H9 (cell line): ENCODE results near the gene MBNL1. TPM values are rescaled to one million over a fixed set of nuclear protein-coding genes. Genes with fewer than 3 reads are reported as not detected.

Experiments
- DNase-seq: peaks from one replicate; pipeline ENCODE4 v3.0.0-alpha.2; 2017
- H2AFZ ChIP-seq: one replicate; pipeline ENCODE4 v1.6.1; 2013; ENCODE audit warnings: mild to moderate bottlenecking, low read length, control low read depth, moderate library complexity
- H2AK5ac ChIP-seq: 2 replicates; pipeline ENCODE4 v1.6.1; 2013; ENCODE audit warnings: low read length, control low read depth, mixed read lengths; ENCODE audit not compliant: insufficient read length
- H2BK120ac ChIP-seq: one replicate; pipeline ENCODE4 v1.6.1; 2013; ENCODE audit warnings: low read depth, mild to moderate bottlenecking, low read length, control low read depth, inconsistent platforms; ENCODE audit not compliant: poor library complexity, severe bottlenecking
- H2BK12ac ChIP-seq: 2 replicates; pipeline ENCODE4 v1.6.1; 2013; ENCODE audit warnings: low read length, control low read depth, mixed read lengths, low read depth; ENCODE audit not compliant: insufficient read length
- H2BK15ac ChIP-seq: 2 replicates; pipeline ENCODE4 v1.6.1; 2013; ENCODE audit warnings: low read depth, low read length, control low read depth
- H2BK20ac ChIP-seq: one replicate; pipeline ENCODE4 v1.6.1; 2013; ENCODE audit warnings: low read depth, mild to moderate bottlenecking, low read length, control low read depth, inconsistent platforms; ENCODE audit not compliant: poor library complexity, severe bottlenecking
- H2BK5ac ChIP-seq: 2 replicates; pipeline ENCODE4 v1.6.1; 2013; ENCODE audit warnings: low read length, control low read depth, mixed read lengths; ENCODE audit not compliant: insufficient read length
- H3K14ac ChIP-seq: 2 replicates; pipeline ENCODE4 v1.6.1; 2013; ENCODE audit warnings: low read length, control low read depth; ENCODE audit not compliant: insufficient read depth
- H3K18ac ChIP-seq: 2 replicates; pipeline ENCODE4 v1.6.1; 2013; ENCODE audit warnings: low read depth, mild to moderate bottlenecking, mixed read lengths, low read length, control low read depth; ENCODE audit not compliant: insufficient read length
- H3K23ac ChIP-seq: 2 replicates; pipeline ENCODE4 v1.6.1; 2013; ENCODE audit warnings: low read length, control low read depth, mixed read lengths, low read depth; ENCODE audit not compliant: insufficient read length
- H3K23me2 ChIP-seq: 2 replicates; pipeline ENCODE4 v1.6.1; 2013; ENCODE audit warnings: low read depth, mild to moderate bottlenecking, mixed read lengths, low read length, control low read depth; ENCODE audit not compliant: insufficient read length, poor library complexity, severe bottlenecking
- H3K27ac ChIP-seq: 2 replicates; pipeline ENCODE4 v1.5.1; 2013; ENCODE audit warnings: low read length, control low read depth, mixed read lengths, low read depth; ENCODE audit not compliant: insufficient read length
- H3K27me3 ChIP-seq: 2 replicates; pipeline ENCODE4 v1.6.1; 2013; ENCODE audit warnings: low read length, control low read depth, inconsistent platforms; ENCODE audit not compliant: insufficient read depth
- H3K4ac ChIP-seq: 2 replicates; pipeline ENCODE4 v1.6.1; 2013; ENCODE audit warnings: low read depth, mild to moderate bottlenecking, control low read depth, inconsistent platforms, low read length, moderate library complexity
- H3K4me1 ChIP-seq: 2 replicates; pipeline ENCODE4 v1.6.1; 2013; ENCODE audit warnings: low read length, control low read depth, inconsistent platforms; ENCODE audit not compliant: insufficient read depth
- H3K4me2 ChIP-seq: 2 replicates; pipeline ENCODE4 v1.6.1; 2013; ENCODE audit warnings: low read length, control low read depth, mixed read lengths; ENCODE audit not compliant: insufficient read length, insufficient read depth
- H3K56ac ChIP-seq: 2 replicates; pipeline ENCODE4 v1.6.1; 2013; ENCODE audit warnings: low read depth, mild to moderate bottlenecking, mixed read lengths, low read length, control low read depth; ENCODE audit not compliant: insufficient read length
- H3K79me1 ChIP-seq: 2 replicates; pipeline ENCODE4 v1.6.1; 2013; ENCODE audit warnings: low read depth, mild to moderate bottlenecking, moderate library complexity, low read length, control low read depth, inconsistent platforms; ENCODE audit not compliant: insufficient read depth, poor library complexity, severe bottlenecking
- H3K79me2 ChIP-seq: 2 replicates; pipeline ENCODE4 v1.6.1; 2013; ENCODE audit warnings: low read length, control low read depth, inconsistent platforms; ENCODE audit not compliant: insufficient read depth
- H3K9ac ChIP-seq: 2 replicates; pipeline ENCODE4 v1.6.1; 2013; ENCODE audit warnings: low read length, control low read depth, mixed read lengths; ENCODE audit not compliant: insufficient read length; ENCODE audit errors: extremely low read depth
- H3K9me3 ChIP-seq: one replicate; pipeline ENCODE4 v1.6.1; 2013; ENCODE audit warnings: low read depth, low read length, inconsistent platforms; ENCODE audit not compliant: control insufficient read depth
- H3T11ph ChIP-seq: one replicate; pipeline ENCODE4 v1.6.1; 2013; ENCODE audit warnings: mild to moderate bottlenecking, low read length, control low read depth, inconsistent platforms
- H4K20me1 ChIP-seq: one replicate; pipeline ENCODE4 v1.6.1; 2013; ENCODE audit not compliant: control insufficient read depth, insufficient read length, insufficient read depth
- H4K5ac ChIP-seq: 2 replicates; pipeline ENCODE4 v1.6.1; 2013; ENCODE audit warnings: low read depth, mild to moderate bottlenecking, mixed read lengths, low read length, control low read depth; ENCODE audit not compliant: insufficient read length
- H4K8ac ChIP-seq: replicated peaks from 2 replicates; pipeline ENCODE4 v1.6.1; 2013; ENCODE audit warnings: low read length, control low read depth, mixed read lengths, low read depth; ENCODE audit not compliant: insufficient read length
- H4K91ac ChIP-seq: 2 replicates; pipeline ENCODE4 v1.6.1; 2013; ENCODE audit warnings: low read depth, mild to moderate bottlenecking, moderate library complexity, mixed read lengths, low read length, control low read depth; ENCODE audit not compliant: insufficient read length
- H3K27ac Mint-ChIP-seq, 3 experiments: 2 replicates in 2 of 3; 3 replicates in 1 of 3; pipeline ENCODE4 v1.8.0; 2020 to 2021; ENCODE audit warnings: mixed read lengths in 3 of 3, mild to moderate bottlenecking in 1 of 3, moderate library complexity in 1 of 3
- H3K27me3 Mint-ChIP-seq: 2 replicates; pipeline ENCODE4 v1.8.0; 2021; ENCODE audit warnings: low read depth, mild to moderate bottlenecking, moderate library complexity, mixed read lengths
- H3K36me3 Mint-ChIP-seq, 3 experiments: 2 replicates in 2 of 3; 3 replicates in 1 of 3; pipeline ENCODE4 v1.8.0; 2020 to 2021; ENCODE audit warnings: low read depth in 3 of 3, mixed read lengths in 3 of 3; ENCODE audit not compliant: insufficient read depth in 1 of 3
- H3K4me1 Mint-ChIP-seq, 2 experiments: 2 replicates each; pipeline ENCODE4 v1.8.0; 2020; ENCODE audit warnings: mixed read lengths in 2 of 2
- H3K4me3 Mint-ChIP-seq, 2 experiments: 2 replicates in 1 of 2; 3 replicates in 1 of 2; pipeline ENCODE4 v1.8.0; 2020 to 2021; ENCODE audit warnings: mild to moderate bottlenecking in 2 of 2, mixed read lengths in 2 of 2, moderate library complexity in 1 of 2
- H3K9me3 Mint-ChIP-seq, 2 experiments: 2 replicates in 1 of 2; 3 replicates in 1 of 2; pipeline ENCODE4 v1.8.0; 2020; ENCODE audit warnings: mild to moderate bottlenecking in 2 of 2, mixed read lengths in 2 of 2, moderate library complexity in 1 of 2
- WGBS: extraction: QIAGEN DNeasy Blood & Tissue Kit; methylation state at CpG from one replicate; pipeline ENCODE4 v1.1.7; 2013; ENCODE audit warnings: missing lambda C conversion rate, low lambda C conversion rate, mixed read lengths; ENCODE audit not compliant: insufficient read length; ENCODE audit errors: extremely low coverage; 5-methylcytosine and 5-hydroxymethylcytosine counted together
- total RNA-seq: library from RNA; stranded (reverse); gene quantifications from 2 replicates; pipeline ENCODE4 v1.2.1, GENCODE V29; 2021
- TF ChIP-seq, protein P1 (sequence below): fragments of 200-600 bp; sonication (generic); conservative IDR thresholded peaks from 3 replicates; pipeline ENCODE4 v1.8.0; 2021; ENCODE audit warnings: antibody characterized with exemption, mild to moderate bottlenecking

MBNL1 gene
- total RNA-seq, 1 experiment from 2014 or later, result 14.9 TPM

DNA sequence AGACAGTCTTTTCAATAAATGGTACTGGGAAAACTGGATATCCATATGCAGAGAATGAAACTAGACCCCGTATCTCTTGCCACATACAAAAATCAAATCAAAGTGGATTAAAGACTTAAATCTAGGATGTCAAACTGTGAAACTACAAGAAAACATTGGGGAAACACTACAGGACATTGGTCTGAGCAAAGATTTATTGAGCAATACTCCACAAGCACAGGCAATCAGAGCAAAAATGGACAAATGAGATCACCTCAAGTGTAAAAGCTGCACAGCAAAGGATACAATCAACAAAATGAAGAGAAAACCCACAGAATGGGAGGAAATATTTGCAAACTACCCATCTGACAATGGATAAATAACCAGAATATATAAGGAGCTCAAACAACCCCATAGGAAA, 38.4 kb upstream of the MBNL1 start:
- Histone ChIP-seq H3K27ac (no peak overlapping the region), H3K79me2 (no peaks in the 10 kb centered on the region), H3K4ac (no peak overlapping the region), H3K27me3 (no peaks in the 10 kb centered on the region), H3K79me1 (no peaks in the 10 kb centered on the region), H2AFZ (no peak overlapping the region), H4K20me1 (no peaks in the 10 kb centered on the region), H2BK15ac (no peak overlapping the region), H2AK5ac (no peak overlapping the region), H4K91ac (no peak overlapping the region), H3K4me2 (no peak overlapping the region), H2BK12ac (no peak overlapping the region), H3K14ac (no peak overlapping the region), H3K18ac (no peak overlapping the region), H3K23me2 (no peaks in the 10 kb centered on the region), H2BK20ac (no peak overlapping the region), H3T11ph (no peak overlapping the region), H2BK5ac (no peak overlapping the region), H3K56ac (no peak overlapping the region), H3K9ac (no peak overlapping the region), H3K23ac (no peak overlapping the region), H3K9me3 (no peaks in the 10 kb centered on the region), H3K4me1 (no peaks in the 10 kb centered on the region), H2BK120ac (no peak overlapping the region), H4K5ac (no peak overlapping the region), H4K8ac (no peak overlapping the region)
- WGBS, result no CpG with 5 or more reads among the region's 1 CpG
- DNase-seq, result no peak
- no peaks in the 10 kb centered on the region for H3K36me3 Mint-ChIP-seq
- H3K9me3 Mint-ChIP-seq, result no peaks in the 10 kb centered on the region
- H3K4me3 Mint-ChIP-seq, result no peak overlapping the region
- no peaks in the 10 kb centered on the region for H3K4me1 Mint-ChIP-seq
- no peaks in the 10 kb centered on the region for H3K27me3 Mint-ChIP-seq
- H3K27ac Mint-ChIP-seq, result no peak overlapping the region
- TF ChIP-seq, protein P1, sequence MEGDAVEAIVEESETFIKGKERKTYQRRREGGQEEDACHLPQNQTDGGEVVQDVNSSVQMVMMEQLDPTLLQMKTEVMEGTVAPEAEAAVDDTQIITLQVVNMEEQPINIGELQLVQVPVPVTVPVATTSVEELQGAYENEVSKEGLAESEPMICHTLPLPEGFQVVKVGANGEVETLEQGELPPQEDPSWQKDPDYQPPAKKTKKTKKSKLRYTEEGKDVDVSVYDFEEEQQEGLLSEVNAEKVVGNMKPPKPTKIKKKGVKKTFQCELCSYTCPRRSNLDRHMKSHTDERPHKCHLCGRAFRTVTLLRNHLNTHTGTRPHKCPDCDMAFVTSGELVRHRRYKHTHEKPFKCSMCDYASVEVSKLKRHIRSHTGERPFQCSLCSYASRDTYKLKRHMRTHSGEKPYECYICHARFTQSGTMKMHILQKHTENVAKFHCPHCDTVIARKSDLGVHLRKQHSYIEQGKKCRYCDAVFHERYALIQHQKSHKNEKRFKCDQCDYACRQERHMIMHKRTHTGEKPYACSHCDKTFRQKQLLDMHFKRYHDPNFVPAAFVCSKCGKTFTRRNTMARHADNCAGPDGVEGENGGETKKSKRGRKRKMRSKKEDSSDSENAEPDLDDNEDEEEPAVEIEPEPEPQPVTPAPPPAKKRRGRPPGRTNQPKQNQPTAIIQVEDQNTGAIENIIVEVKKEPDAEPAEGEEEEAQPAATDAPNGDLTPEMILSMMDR, result no peak
